ENCODE results near the gene CHERP.
"Not testable (repeated sequence)": the region's sequence is repeated elsewhere in the genome, so short reads cannot be mapped to it uniquely, and the experiment has no call there.

The CHERP gene

DNA sequence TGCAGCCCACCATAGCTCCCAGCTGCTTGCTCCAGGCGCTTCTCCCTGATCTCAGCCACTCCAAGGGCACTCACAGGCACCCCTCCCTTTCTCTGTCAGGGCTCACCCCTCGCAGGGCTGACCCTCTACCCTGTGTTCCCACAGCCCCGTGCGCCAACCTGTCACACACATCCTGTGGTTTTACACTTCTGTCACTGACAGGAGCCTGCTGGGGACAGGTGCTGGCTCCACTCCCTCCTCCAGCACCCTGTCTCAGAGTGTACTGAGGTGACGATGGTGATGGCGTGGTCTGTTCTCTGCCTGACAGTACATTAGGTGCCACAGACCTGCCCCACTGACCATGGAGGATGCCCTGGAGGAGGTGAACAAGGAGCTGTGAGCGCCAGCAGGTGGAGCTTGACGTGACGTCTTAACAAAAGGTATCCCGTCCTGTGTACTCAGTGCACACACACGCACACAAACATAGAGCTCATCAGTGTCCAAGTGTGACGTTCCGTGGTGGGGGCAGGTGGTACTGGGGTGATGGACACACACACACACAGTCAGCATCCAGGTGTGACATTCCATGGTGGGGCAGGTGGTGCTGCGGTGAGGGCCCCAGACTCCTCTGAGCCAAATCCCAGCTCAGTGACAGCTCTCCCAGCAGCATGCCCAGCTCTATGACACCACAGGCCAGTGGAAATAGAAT lies 25.2 kb downstream of the CHERP start:
- DNase-seq: no peak

DNA sequence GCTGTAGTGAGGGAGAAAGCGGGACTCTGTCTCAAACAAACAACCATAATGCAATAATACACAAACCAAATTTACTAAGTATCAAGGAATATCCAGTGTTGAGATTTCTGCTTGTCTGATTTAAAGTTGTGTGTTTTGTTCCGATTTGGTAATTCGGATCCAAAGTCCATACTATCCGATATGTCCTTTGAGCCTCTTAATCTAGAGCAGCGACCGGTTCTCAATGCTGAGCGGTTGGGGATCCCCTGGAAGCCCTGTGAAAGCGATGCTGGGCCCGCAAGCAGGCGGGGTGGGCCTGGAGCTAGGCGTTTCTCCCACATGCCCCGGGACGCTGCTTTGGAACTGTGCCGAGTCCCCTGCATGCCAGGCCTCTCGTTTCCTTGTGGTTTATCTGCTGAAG lies 25.9 kb downstream of the CHERP start:
- no peak for DNase-seq

DNA sequence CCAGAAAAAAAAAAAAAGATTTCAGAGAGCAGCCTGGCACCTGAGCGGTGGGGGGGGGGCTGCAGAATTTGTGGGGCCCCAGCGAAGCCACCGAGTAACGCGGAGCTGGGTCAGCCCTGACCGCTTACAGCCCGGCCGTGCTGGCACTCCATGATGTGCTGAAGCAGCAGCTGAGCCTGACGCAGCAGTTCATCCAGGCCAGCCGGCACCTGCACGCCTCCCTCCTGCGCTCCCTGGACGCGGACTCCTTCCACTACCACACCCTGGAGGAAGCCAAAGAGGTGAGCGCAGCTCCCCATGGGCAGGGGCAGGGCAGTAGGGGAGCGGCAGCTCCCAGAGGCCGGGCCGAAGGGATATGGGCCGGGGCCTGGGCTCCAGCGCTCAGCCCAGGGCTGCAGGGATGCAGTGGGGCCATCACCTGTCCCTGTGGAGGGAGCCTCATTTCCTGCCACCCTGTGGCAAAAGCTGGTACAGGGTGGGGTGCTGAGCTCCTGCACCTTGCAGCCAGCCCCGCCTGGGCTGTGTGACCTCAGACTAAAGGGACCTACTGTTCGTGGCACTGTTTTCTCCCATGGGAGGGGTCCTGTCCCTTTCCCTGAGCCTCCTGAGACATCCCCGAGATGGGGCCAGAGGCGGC lies 27.7 kb downstream of the CHERP start:
- no peak for DNase-seq

DNA sequence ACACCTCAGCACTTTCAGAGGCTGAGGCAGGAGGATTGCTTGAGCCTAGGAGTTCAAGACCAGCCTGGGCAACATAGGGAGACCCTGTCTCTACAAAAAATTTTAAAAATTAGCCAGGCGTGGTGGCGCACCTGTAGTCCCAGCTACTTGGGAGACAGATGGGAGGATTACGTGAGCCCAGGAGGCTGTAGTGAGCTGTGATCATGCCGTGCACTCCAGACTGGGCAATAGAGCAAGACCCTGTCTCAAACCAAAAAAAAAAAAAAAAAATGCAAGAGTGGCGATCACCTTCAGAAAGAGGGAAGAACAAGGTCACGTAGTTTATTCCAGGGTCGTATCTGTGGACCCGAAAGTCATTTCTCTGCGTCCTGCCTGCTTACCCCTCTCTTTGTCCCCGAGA lies 29.6 kb downstream of the CHERP start:
- not testable (repeated sequence) for DNase-seq

DNA sequence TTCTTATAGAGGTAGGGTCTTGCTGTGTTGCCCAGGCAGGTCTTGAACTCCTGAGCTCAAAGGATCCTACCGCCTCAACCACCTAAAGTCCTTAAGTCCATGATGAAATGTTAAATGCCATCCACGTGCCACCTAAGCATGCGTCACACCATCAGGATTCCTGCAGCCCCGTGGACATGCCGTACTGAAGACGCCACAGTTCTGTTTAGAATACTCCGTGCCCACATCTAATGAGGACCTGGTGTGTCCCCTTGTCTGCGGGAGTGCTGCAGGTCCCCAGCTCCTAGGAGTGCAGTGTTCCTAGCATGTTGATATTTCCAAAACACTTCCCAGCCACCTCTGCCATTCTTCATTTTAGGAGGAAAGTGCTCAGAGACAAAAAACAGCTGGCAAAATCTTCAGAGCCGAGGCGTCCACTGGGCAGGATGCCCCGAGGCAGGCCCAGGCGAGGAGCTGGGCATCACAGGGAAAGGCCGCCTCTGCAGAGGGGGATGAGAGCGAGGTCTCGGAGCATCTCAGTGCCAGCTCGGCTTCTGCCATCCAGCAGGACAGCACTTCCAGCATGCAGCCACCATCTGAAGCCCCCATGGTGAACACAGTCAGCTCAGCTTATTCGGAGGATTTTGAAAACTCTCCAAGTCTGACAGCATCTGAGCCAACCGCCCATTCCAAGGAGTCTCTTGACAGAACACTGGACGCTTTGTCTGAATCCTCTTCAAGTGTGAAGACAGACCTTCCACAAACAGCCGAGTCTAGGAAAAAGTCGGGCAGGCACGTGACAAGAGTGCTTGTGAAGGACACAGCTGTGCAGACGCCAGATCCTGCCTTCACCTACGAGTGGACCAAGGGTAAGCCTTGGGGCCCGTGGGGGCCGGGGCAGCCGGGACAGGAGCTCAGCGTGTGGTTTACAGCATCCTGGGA lies 32.8 kb downstream of the CHERP start:
- DNase-seq: no peak

DNA sequence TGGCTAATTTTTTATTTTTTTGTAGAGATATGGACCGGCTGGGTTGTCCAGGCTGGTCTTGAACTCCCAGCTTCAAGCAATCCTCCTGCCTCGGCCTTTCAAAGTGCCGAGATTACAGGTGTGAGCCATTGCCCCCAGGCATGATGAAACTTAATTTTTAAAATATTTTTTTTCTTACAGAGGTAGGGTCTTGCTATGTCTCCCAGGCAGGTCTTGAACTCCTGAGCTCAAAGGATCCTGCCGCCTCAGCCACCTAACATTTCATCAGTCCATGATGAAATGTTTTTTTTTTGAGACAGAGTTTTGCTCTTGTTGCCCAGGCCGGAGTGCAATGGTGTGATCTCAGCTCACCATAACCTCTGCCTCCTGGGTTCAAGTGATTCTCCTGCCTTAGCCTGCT lies 33.7 kb downstream of the CHERP start:
- no peak for DNase-seq

DNA sequence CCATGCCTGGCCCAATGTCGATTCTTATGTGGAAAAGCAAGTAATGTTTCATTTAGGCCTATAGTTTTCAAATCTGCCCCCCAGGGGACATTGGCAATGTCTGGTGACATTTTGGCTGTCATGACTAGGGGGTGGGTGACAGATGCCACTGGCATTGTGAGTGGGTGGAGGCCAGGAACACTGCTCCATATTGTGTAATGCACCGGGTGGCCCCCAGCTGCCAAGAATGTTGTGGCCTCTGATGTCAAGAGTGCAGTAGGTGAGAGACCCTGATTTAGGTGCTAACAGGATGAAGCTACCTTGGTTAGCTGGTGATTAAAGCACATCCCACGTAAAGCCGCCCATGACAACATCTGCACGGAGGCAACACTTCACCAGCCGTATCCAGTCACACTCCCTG lies 35.3 kb downstream of the CHERP start:
- no peak for DNase-seq

DNA sequence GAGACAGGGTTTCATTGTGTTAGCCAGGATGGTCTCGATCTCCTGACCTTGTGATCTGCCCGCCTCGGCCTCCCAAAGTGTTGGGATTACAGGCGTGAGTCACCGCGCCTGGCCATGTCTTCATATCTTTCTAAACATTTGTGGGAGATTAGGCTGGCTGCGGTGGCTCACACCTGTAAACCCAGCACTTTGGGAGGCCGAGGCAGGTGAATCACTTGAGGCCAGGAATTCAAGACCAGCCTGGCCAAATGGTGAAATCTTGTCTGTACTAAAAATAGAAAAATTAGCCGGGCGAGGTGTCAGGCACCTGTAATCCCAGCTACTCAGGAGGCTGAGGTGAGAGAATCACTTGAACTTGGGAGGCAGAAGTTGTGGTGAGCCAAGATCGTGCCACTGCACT lies 36.1 kb downstream of the CHERP start:
- DNase-seq: not testable (repeated sequence)

DNA sequence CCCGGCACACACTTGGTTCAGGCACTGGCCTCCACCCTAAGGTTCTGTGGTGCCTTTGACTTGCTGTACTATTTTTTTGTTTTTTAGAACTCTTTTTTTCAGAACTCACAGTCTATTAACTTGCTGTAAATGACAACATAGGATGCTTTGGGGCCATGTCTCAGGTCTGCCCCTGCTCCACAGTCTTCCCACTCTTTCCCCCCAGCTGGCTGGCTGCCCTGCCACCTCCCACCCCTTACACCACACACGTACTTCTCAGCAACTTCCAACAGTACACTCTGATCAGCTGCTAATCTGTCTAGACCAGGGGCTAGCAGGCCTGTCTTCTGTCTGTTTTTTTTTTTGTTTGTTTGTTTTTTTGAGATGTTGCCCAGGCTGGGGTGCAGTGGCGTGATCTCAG lies 38.0 kb downstream of the CHERP start:
- DNase-seq: no peak

DNA sequence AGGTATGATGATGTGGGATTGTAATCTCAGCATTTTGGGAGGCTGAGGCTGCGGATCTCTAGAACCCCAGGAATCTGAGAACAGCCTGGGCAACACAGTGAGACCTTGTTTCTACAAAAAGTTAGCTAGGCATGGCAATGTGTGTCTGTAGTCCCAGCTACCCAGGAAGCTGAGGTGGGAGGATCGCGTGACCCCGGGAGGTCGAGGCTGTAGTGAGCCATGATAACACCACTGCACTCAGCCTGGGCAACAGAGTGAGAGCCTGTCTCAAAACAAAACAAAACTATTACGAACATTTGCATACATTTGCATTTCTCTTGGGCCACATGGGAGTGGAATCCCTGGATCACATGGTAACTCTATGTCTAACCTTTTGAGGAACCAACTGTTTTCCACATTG lies 44.4 kb downstream of the CHERP start:
- no peak for DNase-seq

DNA sequence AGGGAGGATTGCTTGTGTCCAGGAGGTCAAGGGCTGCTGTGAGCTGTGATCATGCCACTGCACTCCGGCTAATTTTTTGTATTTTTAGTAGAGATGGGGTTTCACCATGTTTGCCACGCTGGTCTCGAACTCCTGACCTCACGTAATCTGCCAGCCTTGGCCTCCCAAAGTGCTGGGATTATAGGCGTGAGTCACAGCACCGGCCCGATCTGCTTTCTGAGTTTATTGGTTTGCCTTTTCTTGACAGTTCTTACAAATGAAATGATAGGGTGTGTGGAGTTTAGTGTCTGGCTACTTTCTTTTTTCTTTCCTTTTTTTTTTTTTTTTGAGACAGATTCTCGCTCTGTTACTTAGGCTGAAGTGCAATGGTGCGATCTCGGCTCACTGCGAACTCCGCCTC lies 45.2 kb downstream of the CHERP start:
- DNase-seq: no peak

DNA sequence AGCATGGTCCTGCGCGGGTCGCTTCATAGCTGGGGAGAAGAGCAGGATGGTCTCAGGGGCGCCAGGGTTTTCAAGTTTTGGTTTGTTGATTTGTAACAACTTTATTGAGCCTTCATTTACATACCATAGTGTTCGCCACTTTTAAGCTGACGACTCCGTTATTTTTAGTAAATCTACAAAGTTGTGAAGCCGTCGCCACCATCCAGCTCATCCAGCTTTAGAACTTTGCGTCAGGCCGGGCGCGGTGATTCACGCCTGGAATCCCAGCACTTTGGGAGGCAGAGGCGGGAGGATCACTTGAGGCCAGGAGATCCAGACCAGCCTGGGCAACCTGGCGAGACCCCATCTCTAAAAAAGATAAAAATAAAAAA lies 45.6 kb downstream of the CHERP start:
- DNase-seq: no peak

DNA sequence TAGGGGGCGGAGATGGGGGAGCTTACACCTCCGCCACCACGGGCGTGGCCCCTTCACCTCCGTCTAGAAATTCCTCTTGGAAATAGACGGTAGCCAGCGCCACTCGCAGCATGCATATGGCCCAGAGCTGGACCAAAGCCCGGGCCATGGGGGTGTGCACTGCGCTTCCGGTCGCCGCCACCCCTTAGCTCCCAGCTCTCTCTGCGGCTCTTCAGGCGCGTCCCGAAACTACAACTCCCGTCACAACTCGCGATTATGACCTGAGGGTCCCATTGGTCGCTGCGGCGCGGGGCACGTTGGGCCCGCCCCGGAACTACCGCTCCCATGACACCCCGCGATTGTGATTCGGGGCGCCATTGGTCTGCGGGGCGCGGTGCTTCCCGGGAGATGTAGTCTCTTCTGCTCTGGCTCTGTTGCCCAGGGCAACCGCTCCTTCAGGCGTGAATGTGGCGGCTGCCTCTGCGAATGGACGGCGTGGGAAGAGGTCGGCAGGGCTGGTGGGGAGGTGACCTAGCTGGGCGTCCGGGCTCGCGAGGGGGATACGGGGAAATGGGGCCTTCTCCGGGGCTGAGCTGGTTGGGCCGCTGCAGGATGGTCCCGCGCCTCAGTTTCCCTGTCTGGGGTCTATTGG lies 46.1 kb downstream of the CHERP start, which contains the start of the genes C19orf44 and CALR3:
TSS of gene C19orf44 (plus strand) at position 413 of the 631 bp plus-strand sequence. CDS start 4,399 bp downstream, outside the sequence.
TSS of gene CALR3 (minus strand) at position 186 of the 631 bp plus-strand sequence. CDS start at position 148, 38 bp downstream.
- peak; percentile 96 for DNase-seq

DNA sequence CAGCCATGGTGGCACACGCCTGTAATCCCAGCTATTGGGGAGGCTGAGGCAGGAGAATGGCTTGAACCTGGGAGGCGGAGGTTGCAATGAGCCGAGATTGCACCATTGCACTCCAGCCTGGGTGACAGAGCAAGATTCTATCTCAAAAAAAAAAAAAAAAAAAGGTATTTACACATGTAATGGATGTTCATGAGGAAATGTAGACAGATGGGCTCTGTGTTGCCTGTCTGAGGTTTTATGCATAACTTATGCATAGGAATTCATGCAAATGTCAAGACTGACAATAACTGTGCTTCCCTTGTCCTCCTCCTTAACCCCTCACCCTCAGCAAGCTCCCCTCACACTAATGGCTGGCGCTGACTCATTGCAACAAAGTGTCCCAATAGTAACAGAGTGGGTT lies 55.8 kb downstream of the CHERP start:
- DNase-seq: not testable (repeated sequence)

DNA sequence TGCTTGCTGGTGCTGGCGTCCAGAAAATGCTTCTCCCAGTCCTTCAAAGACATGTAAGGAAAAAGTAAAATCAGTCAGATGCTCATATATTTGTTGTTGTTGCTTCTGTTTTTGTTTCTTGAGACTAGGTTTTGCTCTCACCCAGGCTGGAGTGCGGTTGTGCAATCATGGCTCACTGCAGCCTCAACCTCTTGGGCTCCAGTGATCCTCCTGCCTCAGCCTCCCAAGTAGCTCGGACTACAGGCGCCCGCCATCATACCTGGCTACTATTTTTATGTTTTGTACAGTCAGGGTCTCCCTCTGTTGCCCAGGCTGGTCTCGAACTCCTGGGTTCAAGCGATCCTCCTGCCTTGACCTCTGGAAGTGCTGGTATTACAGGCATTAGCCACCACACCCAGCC lies 59.5 kb downstream of the CHERP start:
- no peak for DNase-seq

DNA sequence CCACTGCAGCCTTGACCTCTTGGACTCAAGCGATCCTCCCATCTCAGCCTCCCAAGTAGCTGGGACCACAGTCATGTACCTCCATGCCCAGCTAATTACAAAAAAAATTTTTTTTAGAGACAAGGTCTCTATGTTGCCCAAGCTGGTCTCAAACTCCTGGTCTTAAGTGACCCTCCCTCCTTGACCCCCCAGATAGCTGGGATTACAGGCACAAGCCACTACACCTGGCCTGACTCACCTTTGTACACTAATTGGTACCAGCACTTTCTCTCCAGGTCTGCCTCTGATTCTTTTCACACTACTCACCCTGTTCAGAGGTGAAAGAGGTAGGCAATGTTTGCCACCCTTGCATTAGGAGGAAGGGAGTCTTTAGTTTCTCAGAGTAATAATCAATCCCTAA lies 64.9 kb downstream of the CHERP start:
- DNase-seq: no peak

DNA sequence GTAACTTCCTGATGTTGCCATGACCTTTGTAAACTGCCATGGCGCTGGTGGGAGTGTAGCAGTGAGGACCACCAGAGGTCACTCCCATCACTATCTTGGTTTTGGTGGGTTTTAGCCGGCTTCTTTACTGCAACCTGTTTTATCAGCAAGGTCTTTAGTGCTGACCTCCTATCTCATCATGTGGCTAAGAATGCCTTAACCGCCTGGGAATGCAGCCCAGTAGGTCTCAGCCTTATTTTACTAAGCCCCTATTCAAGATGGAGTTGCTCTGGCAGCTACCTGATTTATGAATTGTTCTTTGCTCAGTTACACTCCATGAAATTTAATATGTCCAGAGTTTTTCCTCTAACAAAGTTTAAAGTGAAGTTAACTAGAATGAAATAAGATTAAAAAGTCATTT lies 65.8 kb downstream of the CHERP start:
- DNase-seq: no peak

DNA sequence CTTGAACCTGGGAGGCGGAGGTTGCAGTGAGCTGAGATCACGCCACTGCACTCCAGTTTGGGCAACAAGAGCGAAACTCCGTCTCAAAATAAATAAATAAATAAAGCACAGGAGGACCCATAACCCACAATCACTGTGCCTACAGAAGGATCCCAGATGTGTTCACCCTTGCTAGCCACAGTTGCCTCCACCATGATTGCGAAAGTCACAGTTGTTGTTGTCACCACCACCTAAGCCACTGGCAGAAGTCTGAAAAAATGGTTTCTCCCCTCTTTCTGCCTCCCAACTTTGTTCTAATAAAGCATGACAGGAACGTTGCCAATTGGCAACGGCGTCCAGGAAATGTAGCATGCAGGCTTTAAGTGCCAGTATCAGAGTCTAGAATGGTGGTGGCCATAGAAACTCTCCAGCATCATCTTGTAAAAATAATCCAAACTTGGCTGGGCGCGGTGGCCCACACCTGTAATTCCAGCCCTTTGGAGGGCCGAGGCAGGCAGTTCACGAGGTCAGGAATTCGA lies 68.3 kb downstream of the CHERP start:
- DNase-seq: no peak

DNA sequence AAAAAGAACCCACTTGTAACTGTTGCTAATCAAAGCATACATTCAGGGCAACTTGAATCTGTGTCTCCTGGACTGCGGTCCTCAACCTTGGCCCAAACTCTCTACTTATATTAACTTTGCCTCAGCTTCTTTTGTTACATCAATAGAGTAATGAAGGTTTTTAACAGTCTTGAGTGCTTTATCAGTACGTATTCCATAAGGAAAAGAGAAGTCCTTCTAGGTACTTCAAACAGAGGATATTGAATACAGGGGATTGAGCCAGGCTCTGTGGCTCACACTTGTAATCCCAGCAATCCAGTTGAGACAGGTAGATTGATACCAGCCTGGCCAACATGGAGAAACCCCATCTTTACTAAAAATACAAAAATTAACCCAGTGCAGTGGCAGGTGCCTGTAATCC lies 69.2 kb downstream of the CHERP start:
- DNase-seq: no peak

DNA sequence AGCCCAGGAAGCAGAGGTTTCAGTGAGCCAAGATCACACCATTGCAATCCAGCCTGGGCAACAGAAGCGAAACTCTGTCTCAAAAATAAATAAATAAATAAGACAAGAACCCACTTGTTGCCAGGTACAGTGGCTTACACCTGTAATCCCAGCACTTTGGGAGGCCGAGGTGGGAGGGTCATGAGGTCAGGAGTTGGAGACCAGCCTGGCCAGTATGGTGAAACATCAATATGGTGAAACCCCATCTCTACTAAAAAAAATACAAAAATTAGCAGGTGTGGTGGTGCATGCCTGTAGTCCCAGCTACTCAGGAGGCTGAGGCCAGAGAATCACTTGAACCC lies 69.7 kb downstream of the CHERP start:
- not testable (repeated sequence) for DNase-seq

DNA sequence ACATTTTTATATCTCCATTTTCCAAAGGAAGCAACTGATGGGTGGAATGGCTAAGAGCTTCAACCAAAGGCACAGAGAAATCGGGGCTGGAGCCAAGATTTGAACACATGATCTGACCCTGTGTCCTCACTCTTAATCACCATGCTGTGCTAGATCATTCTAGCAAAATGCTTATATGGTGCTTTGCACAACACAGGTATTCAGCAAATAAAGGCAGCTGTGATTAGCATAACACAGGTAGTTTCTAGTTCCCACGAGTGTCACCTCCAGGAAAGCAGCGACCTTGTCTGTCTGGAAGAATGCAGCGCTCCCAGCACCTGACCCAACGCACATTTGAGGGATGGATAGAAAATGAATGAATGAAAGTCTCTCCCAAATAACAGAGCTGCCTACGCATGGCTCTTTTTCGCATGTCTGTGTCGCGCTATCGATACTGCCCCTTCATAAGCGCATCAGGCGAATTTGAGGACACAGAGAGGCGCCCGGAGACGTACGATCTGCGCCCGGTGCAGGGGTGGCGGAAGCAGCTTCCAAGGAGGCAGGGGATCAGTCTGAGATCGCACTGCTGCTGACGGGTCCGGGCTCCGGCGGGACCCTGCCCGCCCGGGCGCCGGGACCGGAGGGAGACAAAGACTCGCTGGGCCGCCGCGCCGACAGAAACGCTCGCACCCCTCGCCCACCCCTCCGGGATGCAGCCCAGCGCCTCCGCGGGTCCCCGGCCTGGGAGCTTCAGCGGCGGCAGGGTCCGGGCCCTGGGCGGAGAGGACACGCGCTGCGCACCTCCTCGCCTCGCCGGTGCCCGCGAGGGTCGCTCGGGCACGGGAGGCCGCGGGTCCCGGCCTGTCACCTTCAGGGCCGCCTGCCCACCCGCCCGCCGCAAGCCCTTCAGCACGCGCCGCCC lies 71.1 kb downstream of the CHERP start:
- DNase-seq: no peak

DNA sequence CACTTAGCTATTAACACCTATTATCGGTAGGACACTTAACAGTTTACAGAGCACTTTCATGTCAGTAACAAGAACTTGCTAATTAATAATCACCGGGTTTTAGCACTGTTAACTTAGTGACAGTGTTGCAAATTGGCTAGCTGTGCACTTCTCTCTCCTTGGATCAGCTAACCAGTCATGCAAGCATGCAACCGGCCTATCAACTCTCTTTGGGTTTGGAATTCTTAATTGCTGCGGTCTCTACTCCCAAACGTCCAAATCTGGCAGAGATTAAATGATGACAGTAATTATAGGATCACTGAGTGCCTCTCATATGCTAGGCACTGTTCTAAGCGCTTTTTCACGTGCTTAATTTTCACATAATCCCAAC lies 71.7 kb downstream of the CHERP start:
- DNase-seq: no peak

Data from NCI-H510A (cell line).